ENCODE results near the gene U2AF1L4.
"Not testable (repeated sequence)": the region's sequence is repeated elsewhere in the genome, so short reads cannot be mapped to it uniquely, and the experiment has no call there.

- TF ChIP-seq POLR2A (IDR thresholded peaks at IDR 0.05; ENCODE audit: low read length); GATA1 (IDR thresholded peaks at IDR 0.05; ENCODE audit: low read depth, low read length): not testable (repeated sequence)
Observed at GRCh38 chr19:35772362-35772761, 27.1 kb upstream of the U2AF1L4 start.
